Calu3 (cell line): ENCODE data around the gene CDCA7L. TPM values are rescaled to one million over a fixed set of nuclear protein-coding genes. Genes with fewer than 3 reads are reported as not detected.

Experiments used
- BruUV-seq: library from RNA; stranded (reverse); fragments of 400-500 nt; replicated peaks from 2 replicates; lab custom pipeline; 2021; lab: Mats Ljungman, UMichigan
- CTCF ChIA-PET: fragments of 300-600 bp; sonication (Branson Sonifier 250); formaldehyde crosslinking; loops from one replicate; lab custom pipeline; 2022; ENCODE audit warnings: antibody characterized with exemption; lab: Charles Lee
- DNase-seq: peaks from one replicate; pipeline ENCODE4 v3.0.0; 2022
- H3K27ac Mint-ChIP-seq: one replicate; pipeline ENCODE4 v1.8.0; 2022; ENCODE audit warnings: mixed read lengths; ENCODE audit not compliant: unreplicated experiment
- H3K27me3 Mint-ChIP-seq: one replicate; pipeline ENCODE4 v1.8.0; 2022; ENCODE audit warnings: mixed read lengths; ENCODE audit not compliant: unreplicated experiment
- H3K36me3 Mint-ChIP-seq: one replicate; pipeline ENCODE4 v1.8.0; 2022; ENCODE audit warnings: mild to moderate bottlenecking, moderate library complexity, mixed read lengths; ENCODE audit not compliant: insufficient read depth, unreplicated experiment
- H3K4me1 Mint-ChIP-seq: one replicate; pipeline ENCODE4 v1.8.0; 2022; ENCODE audit warnings: mild to moderate bottlenecking, low read depth, mixed read lengths; ENCODE audit not compliant: unreplicated experiment
- H3K4me3 Mint-ChIP-seq: one replicate; pipeline ENCODE4 v1.8.0; 2022; ENCODE audit warnings: mild to moderate bottlenecking, low read depth, moderate library complexity, mixed read lengths; ENCODE audit not compliant: unreplicated experiment
- H3K9me3 Mint-ChIP-seq: one replicate; pipeline ENCODE4 v1.8.0; 2022; ENCODE audit warnings: low read depth, mixed read lengths; ENCODE audit not compliant: unreplicated experiment
- CTCF ChIP-seq: fragments of 200-600 bp; IDR thresholded peaks from one replicate; pipeline ENCODE4 v1.8.0; 2022; ENCODE audit warnings: antibody characterized with exemption; ENCODE audit not compliant: unreplicated experiment
- intact Hi-C: fragments of 100-400 bp; cut with micrococcal nuclease; formaldehyde crosslinking; loops from one replicate; pipeline ENCODE4 v1.10.0; 2022; ENCODE audit not compliant: unreplicated experiment
- total RNA-seq: library from RNA; stranded (reverse); gene quantifications from 2 replicates; pipeline ENCODE4 v1.2.3, GENCODE V29; 2022

Gene CDCA7L
- total RNA-seq, 1 experiment from 2014 or later = 76.3 TPM

- CTCF ChIA-PET = interaction anchor here (0.5 to 0.7 kb wide), 3 partner anchors 130 to 1674 kb away, joined by 3 to 4 read pairs (median 4); no protein-coding TSS in a partner anchor
- no peak for TF ChIP-seq CTCF
- Mint-ChIP-seq H3K9me3 (no peaks in the 10 kb centered on the region), H3K27ac (no peak overlapping the region), H3K4me1 (peaks cover 7% of the 10 kb centered on the region), H3K4me3 (no peak overlapping the region), H3K27me3 (peaks cover 11% of the 10 kb centered on the region), H3K36me3 (peaks cover 21% of the 10 kb centered on the region)
- BruUV-seq = no TSS peak
- no peak for DNase-seq
- intact Hi-C loops = no loop called here
These were observed 3.3 kb upstream of the CDCA7L start for GRCh38 chr7:21948887-21949540.

- H3K36me3 Mint-ChIP-seq = peaks cover 22% of the 10 kb centered on the region
- H3K4me1 Mint-ChIP-seq = peaks cover 7% of the 10 kb centered on the region
- no peaks in the 10 kb centered on the region for H3K9me3 Mint-ChIP-seq
- intact Hi-C loops = no loop called here
- no peak overlapping the region for H3K4me3 Mint-ChIP-seq
- DNase-seq = no peak
- CTCF ChIA-PET = interaction anchor here (0.6 to 0.7 kb wide), 2 partner anchors 129 to 1674 kb away, joined by 3 to 4 read pairs; no protein-coding TSS in a partner anchor
- TF ChIP-seq CTCF = no peak
- no TSS peak for BruUV-seq
- no peak overlapping the region for H3K27ac Mint-ChIP-seq
- H3K27me3 Mint-ChIP-seq = peaks cover 11% of the 10 kb centered on the region
These were observed 2.7 kb upstream of the CDCA7L start for GRCh38 chr7:21948364-21948763.

- CTCF ChIA-PET = interaction anchor here (0.7 kb wide), 1 partner anchor 129 kb away, joined by 3 read pairs; no protein-coding TSS in a partner anchor
- intact Hi-C loops = no loop called here
- H3K4me3 Mint-ChIP-seq = no peak overlapping the region
These were observed 2.2 kb upstream of the CDCA7L start for GRCh38 chr7:21947946-21948345.

GRCh38 chr7:21947056-21947455 lies 1.4 kb upstream of the CDCA7L start:
- no peak overlapping the region for H3K27ac Mint-ChIP-seq
- no peak overlapping the region for H3K4me3 Mint-ChIP-seq
- no peaks in the 10 kb centered on the region for H3K9me3 Mint-ChIP-seq
- intact Hi-C loops = no loop called here
- DNase-seq = no peak
- H3K27me3 Mint-ChIP-seq = peaks cover 11% of the 10 kb centered on the region
- CTCF ChIA-PET = interaction anchor here (0.6 kb wide), 1 partner anchor 1946 kb away, joined by 3 read pairs; no protein-coding TSS in a partner anchor
- no TSS peak for BruUV-seq
- no peak for TF ChIP-seq CTCF
- peaks cover 21% of the 10 kb centered on the region for H3K4me1 Mint-ChIP-seq
- H3K36me3 Mint-ChIP-seq = peaks cover 22% of the 10 kb centered on the region

More at GRCh38 chr7:21947946-21948345, 2.2 kb upstream of the CDCA7L start:
- TF ChIP-seq CTCF = no peak
- Mint-ChIP-seq H3K9me3 (no peaks in the 10 kb centered on the region), H3K27ac (no peak overlapping the region), H3K36me3 (peaks cover 22% of the 10 kb centered on the region), H3K27me3 (peaks cover 11% of the 10 kb centered on the region), H3K4me1 (peaks cover 12% of the 10 kb centered on the region)
- no TSS peak for BruUV-seq
- no peak for DNase-seq
